ENCODE measurements around the gene CEP85L. TPM values are rescaled to one million over a fixed set of nuclear protein-coding genes. Genes with fewer than 3 reads are reported as not detected.

CEP85L gene
- total RNA-seq, 4 donors from 2014 or later: 10.9 to 22.6 (median 16.7) TPM

DNA sequence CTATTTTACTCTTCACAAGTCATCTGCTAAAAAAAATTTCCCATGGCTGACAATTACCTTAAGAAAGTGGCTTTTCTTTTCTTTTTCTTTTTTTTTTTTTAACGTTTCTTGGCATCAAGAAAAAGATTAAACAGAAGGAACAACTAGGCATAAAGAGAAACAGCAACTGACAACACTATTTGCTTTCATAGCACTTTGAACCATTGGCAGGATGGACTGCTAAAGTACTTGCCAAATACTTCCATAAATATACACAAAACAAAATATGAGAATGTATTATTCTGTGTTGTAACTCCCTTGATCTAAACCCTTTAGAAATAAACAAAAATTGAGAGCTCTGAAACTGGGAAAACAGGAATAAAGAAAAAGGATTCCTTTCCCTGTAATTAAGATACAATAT lies 123.3 kb downstream of the CEP85L start:
- WGBS, 2 donors (ENCODE audit: low coverage in 1 of 2): 12 to 22% methylated on average over 1 of the region's 1 CpG
- no peak for ATAC-seq
- Histone ChIP-seq H3K4me1 (peaks cover 7 to 58% (median 7%) of the 10 kb centered on the region in 3 donors), H3K27ac (peak overlapping the region in 2 of 4 donors; percentile 31 to 46), H3K4me3 (no peak overlapping the region), H3K27me3 (no peaks in the 10 kb centered on the region), H3K9me3 (peaks cover 0 to 5% (median 0%) of the 10 kb centered on the region in 3 donors), H3K36me3 (no peaks in the 10 kb centered on the region)
- TF ChIP-seq POLR2A (IDR thresholded peaks at IDR 0.05) (no peak), EP300 (IDR thresholded peaks at IDR 0.05) (no peak)
- TF ChIP-seq, protein P1, sequence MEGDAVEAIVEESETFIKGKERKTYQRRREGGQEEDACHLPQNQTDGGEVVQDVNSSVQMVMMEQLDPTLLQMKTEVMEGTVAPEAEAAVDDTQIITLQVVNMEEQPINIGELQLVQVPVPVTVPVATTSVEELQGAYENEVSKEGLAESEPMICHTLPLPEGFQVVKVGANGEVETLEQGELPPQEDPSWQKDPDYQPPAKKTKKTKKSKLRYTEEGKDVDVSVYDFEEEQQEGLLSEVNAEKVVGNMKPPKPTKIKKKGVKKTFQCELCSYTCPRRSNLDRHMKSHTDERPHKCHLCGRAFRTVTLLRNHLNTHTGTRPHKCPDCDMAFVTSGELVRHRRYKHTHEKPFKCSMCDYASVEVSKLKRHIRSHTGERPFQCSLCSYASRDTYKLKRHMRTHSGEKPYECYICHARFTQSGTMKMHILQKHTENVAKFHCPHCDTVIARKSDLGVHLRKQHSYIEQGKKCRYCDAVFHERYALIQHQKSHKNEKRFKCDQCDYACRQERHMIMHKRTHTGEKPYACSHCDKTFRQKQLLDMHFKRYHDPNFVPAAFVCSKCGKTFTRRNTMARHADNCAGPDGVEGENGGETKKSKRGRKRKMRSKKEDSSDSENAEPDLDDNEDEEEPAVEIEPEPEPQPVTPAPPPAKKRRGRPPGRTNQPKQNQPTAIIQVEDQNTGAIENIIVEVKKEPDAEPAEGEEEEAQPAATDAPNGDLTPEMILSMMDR (IDR thresholded peaks at IDR 0.05): no peak

DNA sequence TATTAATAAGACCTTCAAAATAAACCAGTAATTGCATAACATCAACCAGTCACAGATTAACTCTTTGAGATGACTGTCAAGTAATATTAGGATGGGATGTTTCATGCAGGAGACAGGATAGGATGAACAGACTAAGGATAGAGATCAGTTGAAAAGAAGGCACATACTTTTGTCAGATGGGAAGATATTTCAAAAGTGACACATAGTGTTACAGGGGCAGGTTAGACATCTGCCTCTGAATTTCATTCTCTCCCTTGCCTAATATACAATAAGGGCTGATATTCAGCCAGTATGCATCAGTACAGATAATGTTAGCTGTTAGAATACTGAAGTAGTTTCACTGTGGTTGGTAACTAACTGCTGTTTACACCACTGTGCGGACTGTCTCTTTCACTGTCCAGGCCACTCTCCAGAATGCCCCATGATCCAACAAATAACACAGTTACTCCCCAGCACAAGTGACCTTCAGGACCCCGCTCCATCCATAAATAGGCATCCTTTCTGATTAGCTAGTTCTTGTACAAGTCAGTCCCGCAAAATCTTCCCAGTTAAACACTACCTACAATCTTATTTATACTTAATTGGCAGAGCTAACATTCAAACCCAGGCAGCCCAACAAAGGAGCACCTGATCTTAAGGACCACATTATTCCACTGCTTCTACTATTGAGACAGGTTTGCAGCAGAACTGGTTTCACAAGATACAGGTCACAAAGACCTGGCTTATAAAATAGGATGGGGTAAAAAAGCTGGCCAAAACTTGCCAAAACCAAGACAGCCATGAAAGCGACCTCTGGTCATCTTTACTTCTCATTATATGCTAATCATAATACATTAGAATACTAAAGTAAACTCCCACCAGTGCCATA lies 125.2 kb downstream of the CEP85L start:
- Histone ChIP-seq H3K27ac (peak overlapping the region in 2 of 4 donors; percentile 46 to 63), H3K36me3 (no peaks in the 10 kb centered on the region), H3K27me3 (no peaks in the 10 kb centered on the region), H3K9me3 (peaks cover 0 to 4% (median 0%) of the 10 kb centered on the region in 3 donors), H3K4me1 (peaks cover 7 to 58% (median 7%) of the 10 kb centered on the region in 3 donors), H3K4me3 (no peak overlapping the region)
- TF ChIP-seq POLR2A (IDR thresholded peaks at IDR 0.05): no peak
- no peak for TF ChIP-seq POLR2AphosphoS5 (IDR thresholded peaks at IDR 0.05)
- TF ChIP-seq, protein P1 (IDR thresholded peaks at IDR 0.05): no peak
- TF ChIP-seq EP300 (IDR thresholded peaks at IDR 0.05): no peak
- no peak for ATAC-seq
- 57 to 88% methylated on average over 3 of the region's 4 CpGs for WGBS, 2 donors (ENCODE audit: low coverage in 1 of 2)

DNA sequence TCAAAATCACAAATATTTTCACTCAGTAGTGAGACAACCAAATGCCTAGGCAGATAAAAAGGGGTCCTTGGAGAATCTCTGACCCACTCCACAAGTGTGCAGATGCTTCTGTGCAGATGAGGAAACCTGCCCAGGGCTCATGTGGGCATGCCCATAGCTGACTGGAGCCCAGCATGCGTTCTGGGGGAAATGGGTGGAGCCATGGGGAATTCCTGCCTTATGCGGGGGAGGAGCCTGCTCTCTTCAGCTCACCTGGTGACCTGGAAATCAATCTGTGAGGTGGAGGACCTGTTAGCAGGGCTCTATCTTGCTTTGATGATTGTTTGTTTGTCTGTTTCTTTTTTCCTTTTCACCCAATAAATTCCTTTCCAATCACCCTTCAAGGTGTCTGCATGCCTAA lies 126.7 kb downstream of the CEP85L start:
- no peaks in the 10 kb centered on the region for H3K27me3 ChIP-seq
- no peak overlapping the region for H3K4me3 ChIP-seq
- WGBS, 2 donors (ENCODE audit: low coverage in 1 of 2): 40 to 100% methylated on average over 1 of the region's 2 CpGs
- no peak for TF ChIP-seq POLR2A (IDR thresholded peaks at IDR 0.05)
- no peak for TF ChIP-seq EP300 (IDR thresholded peaks at IDR 0.05)
- TF ChIP-seq, protein P1 (IDR thresholded peaks at IDR 0.05): no peak
- no peak for TF ChIP-seq POLR2AphosphoS5 (IDR thresholded peaks at IDR 0.05)
- peak overlapping the region in 1 of 4 donors; percentile 63 for H3K27ac ChIP-seq
- no peak for ATAC-seq
- no peaks in the 10 kb centered on the region for H3K9me3 ChIP-seq
- peaks cover 7 to 52% (median 7%) of the 10 kb centered on the region in 3 donors for H3K4me1 ChIP-seq
- no peaks in the 10 kb centered on the region for H3K36me3 ChIP-seq

DNA sequence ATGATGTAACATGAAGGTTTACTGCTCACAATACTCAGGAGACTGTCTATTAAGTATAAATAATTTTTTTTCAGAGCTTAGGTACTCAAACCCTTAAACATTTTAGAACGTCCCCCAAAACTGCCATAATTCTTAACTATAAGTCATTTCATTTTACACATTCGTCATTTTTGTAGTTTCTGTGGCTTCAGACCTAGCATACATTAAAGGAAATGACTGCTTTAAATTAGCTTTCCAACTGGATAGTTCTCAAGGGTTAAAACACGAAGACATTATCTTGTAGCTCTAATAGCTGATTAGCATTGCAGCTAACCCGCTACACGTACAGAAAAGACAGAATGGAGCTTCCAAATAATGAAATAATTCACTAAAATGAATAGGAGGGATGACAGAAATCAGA lies 128.2 kb downstream of the CEP85L start:
- no peaks in the 10 kb centered on the region for H3K9me3 ChIP-seq
- no peaks in the 10 kb centered on the region for H3K27me3 ChIP-seq
- no peaks in the 10 kb centered on the region for H3K36me3 ChIP-seq
- ATAC-seq: no peak
- TF ChIP-seq EP300 (IDR thresholded peaks at IDR 0.05): no peak
- no peak for TF ChIP-seq POLR2A (IDR thresholded peaks at IDR 0.05)
- no peak for TF ChIP-seq POLR2AphosphoS5 (IDR thresholded peaks at IDR 0.05)
- TF ChIP-seq, protein P1 (IDR thresholded peaks at IDR 0.05): no peak
- peaks cover 5 to 38% (median 7%) of the 10 kb centered on the region in 3 donors for H3K4me1 ChIP-seq
- WGBS, 2 donors (ENCODE audit: low coverage in 1 of 2): 86 to 90% methylated on average over 5 of the region's 5 CpGs
- H3K4me3 ChIP-seq: no peak overlapping the region
- no peak overlapping the region for H3K27ac ChIP-seq

DNA sequence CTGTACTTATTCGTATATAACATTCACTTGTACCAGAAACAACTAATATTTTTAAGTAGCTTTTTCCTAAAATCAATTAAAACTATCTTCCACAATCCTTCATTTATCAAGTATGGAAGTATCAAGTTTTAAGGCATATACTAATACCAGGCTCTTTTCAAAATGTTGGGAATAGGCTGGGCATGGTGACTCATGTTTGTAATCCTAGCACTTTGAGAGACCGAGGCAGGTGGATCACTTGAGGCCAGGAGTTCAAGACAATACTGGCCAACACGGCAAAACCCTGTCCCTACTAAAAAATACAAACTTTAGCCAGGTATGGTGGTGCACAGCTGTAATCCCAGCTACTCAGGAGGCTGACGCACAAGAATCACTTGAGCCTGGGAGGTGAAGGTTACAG lies 129.0 kb downstream of the CEP85L start:
- TF ChIP-seq EP300 (IDR thresholded peaks at IDR 0.05) (no peak), POLR2AphosphoS5 (IDR thresholded peaks at IDR 0.05) (no peak), POLR2A (IDR thresholded peaks at IDR 0.05) (no peak)
- TF ChIP-seq, protein P1 (IDR thresholded peaks at IDR 0.05): no peak
- no peak overlapping the region for H3K27ac ChIP-seq
- no peak for ATAC-seq
- H3K9me3 ChIP-seq: no peaks in the 10 kb centered on the region
- no peaks in the 10 kb centered on the region for H3K36me3 ChIP-seq
- peaks cover 5 to 30% (median 7%) of the 10 kb centered on the region in 3 donors for H3K4me1 ChIP-seq
- WGBS, 2 donors (ENCODE audit: low coverage in 1 of 2): 95 to 100% methylated on average over 1 to 2 of the region's 4 CpGs
- no peak overlapping the region for H3K4me3 ChIP-seq
- no peaks in the 10 kb centered on the region for H3K27me3 ChIP-seq

All from gastroesophageal sphincter (tissue), 4 donors.